D721Med (cell line): Measurements from ENCODE around the gene STIP1.
"Not testable (repeated sequence)": the region's sequence is repeated elsewhere in the genome, so short reads cannot be mapped to it uniquely, and the experiment has no call there.

ENCODE experiments used
- DNase-seq: peaks from one replicate; pipeline ENCODE4 v3.0.0; 2011; ENCODE audit warnings: low spot score; ENCODE audit not compliant: insufficient read length
- FAIRE-seq: peaks from 2 replicates; lab custom pipeline; 2011; peaks lifted over from hg19 to GRCh38; lab: Jason Lieb, UNC
- TF ChIP-seq, protein P1 (sequence below): IDR thresholded peaks from 2 replicates; pipeline ENCODE4 v1.5.1; 2012; ENCODE audit warnings: mild to moderate bottlenecking, control low read depth; ENCODE audit not compliant: insufficient read depth; ENCODE audit errors: missing control alignments

The STIP1 gene

DNA sequence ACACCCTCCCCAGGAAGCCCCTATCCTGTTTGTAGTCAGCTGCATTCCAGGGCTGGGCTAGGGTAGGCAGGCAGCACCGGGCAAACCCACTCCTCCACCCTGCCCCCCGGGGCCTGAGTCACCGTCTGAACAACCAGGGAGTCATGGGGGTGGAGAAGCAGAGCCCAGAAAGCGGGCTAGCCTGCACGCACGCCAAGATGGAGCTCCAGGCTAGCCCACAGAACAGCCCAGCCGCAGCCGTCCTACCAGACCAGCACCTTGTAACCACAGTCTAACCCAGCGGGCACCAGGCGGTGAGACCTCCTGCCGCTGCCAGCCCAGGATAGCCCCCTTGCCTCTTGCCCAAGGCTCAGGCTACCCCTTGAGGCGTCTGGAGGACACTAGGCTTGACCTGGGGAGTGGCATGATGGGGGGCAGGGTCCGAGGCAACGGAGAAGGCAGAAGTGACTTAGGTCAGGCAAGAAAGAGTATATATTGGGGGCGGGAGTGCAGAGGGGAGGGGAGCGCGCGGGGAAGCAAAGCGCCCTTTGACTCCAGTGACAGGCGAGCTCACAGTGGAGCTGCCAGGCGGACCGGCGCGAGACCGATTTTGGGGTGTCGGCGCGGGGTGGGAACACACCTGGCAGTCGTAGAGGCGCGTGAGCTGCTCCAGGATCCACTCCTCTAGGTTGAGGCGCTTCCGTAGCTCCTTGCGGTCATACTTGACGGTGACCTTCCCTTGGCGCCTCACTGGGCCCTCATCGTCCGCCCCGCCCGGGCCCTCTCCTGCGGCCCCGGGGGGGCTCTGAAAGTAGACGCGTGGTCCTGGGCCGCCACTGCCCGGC is 60.0 kb downstream of the STIP1 start:
- DNase-seq: no peak
- TF ChIP-seq, protein P1, sequence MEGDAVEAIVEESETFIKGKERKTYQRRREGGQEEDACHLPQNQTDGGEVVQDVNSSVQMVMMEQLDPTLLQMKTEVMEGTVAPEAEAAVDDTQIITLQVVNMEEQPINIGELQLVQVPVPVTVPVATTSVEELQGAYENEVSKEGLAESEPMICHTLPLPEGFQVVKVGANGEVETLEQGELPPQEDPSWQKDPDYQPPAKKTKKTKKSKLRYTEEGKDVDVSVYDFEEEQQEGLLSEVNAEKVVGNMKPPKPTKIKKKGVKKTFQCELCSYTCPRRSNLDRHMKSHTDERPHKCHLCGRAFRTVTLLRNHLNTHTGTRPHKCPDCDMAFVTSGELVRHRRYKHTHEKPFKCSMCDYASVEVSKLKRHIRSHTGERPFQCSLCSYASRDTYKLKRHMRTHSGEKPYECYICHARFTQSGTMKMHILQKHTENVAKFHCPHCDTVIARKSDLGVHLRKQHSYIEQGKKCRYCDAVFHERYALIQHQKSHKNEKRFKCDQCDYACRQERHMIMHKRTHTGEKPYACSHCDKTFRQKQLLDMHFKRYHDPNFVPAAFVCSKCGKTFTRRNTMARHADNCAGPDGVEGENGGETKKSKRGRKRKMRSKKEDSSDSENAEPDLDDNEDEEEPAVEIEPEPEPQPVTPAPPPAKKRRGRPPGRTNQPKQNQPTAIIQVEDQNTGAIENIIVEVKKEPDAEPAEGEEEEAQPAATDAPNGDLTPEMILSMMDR: no peak
- FAIRE-seq: no peak

DNA sequence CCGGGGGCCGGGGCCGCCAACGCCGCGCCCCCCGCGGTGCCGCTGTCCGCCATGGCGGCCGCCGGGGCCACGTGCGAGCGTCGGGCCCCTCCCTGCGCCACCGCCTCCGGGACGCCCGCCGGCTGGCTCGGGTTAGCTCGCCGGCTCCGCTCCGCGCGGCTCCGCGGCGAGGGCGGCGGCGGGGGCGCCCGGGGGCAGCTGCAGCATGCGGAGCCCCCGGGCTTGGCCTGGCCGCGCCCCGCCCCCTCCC is 60.6 kb downstream of the STIP1 start:
- not testable (repeated sequence) for FAIRE-seq, DNase-seq

DNA sequence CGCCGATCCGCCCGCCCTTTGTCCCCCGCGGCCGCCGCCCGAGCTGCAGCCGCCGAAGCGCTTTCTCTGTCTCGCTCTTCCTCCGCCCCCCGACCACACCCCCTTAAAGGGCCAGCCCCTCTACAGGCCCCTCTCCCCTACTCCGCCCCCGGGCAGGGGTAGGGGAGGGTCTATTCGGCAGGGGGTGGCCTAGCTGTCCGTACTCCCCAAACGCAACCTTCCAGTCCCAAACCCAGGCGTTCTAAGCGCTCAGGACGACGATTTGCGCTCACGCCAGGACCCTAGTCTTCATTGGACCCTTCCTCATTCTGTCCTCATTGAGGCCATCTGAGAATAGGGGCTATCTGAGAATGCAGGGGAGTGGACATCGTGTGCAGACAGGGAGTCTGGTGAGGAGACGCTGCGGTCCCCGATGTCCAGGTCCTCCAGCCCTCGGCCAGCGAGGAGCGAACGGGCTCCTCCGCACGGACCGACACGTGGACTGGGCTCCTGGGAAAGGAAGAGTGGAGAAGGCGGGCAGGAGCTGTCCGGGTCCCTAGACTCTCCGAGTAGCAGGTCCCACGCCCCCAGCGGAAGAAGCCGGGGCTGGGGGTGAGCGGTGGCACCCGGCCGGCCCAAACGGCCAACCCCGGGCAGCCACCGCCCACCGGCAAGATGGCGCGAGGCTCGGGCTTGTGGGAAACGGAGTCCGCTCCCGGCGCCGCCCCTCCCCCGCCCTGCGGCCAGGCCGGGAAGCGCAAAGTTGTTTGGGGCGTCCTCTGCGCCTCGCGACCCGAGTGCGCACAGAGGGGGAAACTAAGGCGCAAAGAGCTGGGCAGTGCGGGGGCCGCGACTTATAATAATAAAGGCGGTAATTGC is 61.1 kb downstream of the STIP1 start, which contains the start of gene PPP1R14B:
Gene PPP1R14B (minus strand): TSS at position 73 of the 858 bp plus-strand sequence. CDS start 270 bp downstream, outside the sequence.
- peak; percentile 89 for DNase-seq
- FAIRE-seq: no peak
- TF ChIP-seq, protein P1: no peak

DNA sequence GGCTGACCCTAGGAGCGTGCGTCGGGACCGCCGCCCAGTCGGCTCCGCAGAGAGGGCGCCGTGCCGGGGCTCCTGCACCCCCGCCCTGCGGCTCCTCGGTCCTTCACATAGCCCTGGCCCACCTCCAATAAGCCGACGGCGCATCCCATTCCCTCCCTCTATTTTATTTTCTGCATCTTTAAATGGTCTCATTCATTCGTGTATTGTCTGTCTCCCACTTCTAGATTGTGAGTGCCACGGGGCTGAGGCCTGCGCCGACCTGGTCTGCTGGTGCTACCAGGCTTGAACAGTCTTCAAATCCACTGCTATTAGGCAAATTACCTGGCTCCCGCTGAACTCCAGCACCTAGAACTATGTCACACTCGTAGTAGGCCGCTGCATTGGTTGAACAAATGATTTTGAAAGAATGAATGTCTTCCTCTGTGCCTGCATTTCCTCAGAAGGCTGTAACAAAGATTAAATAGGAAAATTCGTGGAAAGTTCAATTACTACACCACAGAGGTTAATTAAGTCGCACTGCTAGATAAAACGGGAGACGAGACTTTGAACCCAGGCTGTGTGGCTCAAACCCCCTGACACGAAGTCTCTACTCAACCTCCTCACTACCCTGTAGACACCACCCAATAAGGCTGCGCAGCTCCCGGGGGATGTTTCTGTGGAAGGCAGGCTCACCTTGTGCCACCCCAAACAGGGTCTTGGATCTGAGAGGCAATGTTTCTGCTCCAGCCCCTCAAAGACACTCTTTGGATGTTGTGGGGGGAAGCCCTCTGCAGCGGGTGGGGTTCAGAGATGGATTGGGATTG is 62.0 kb downstream of the STIP1 start:
- DNase-seq: no peak
- no peak for FAIRE-seq
- TF ChIP-seq, protein P1: no peak

DNA sequence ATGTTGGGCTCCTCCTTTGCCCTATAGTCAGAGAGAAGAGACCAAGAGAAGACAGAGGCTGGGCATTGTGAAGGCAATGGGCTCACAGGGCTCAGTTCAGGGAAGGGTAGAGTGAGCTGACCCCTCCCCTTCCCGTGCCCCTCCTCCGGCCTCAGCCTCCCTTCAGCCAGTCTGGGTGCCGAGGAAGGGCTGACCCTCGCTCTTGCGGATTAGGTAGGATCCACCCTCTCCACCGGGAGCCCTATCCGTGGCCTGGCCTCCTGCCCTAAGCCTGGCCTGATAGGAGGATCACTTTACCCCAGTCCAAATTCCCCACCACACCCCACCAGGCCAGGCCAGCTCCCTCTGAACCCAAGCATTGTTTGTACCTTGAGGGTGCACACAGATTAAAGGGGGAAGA is 62.6 kb downstream of the STIP1 start:
- DNase-seq: no peak
- FAIRE-seq: no peak
- TF ChIP-seq, protein P1: no peak

DNA sequence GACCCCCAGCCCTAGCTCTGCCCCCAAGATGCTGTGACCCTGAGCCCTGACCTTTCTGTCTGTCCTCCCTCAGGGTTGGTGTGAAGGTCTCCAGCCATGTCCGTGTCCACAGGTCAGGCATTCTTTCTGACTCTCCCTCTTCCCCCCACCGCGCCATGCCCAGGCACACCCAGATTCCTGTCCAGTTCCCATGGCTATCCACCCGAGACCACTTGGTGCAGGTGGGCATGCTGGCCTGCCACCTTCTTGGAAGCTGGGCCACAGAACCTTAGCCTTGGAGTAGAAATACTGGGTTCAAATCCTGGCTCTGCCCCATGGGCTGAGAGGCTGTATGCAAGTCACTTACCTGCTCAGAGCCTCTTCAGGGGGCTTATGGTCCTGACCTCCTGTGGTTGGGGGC is 63.1 kb downstream of the STIP1 start:
- TF ChIP-seq, protein P1: no peak
- FAIRE-seq: no peak
- DNase-seq: no peak
